Endothelial cell of umbilical vein (primary cell): Measurements from ENCODE around the gene MRM2. TPM values are rescaled to one million over a fixed set of nuclear protein-coding genes. Genes with fewer than 3 reads are reported as not detected.

Experiments used
- BruUV-seq: library from RNA; stranded (reverse); fragments of 400-500 nt; replicated peaks from 2 replicates; lab custom pipeline; 2021; lab: Mats Ljungman, UMichigan
- CTCF ChIA-PET: fragments of 300-600, 350-600 bp; sonication (Branson Sonifier 250); formaldehyde crosslinking; loops from one replicate; lab custom pipeline; 2021; ENCODE audit warnings: antibody characterized with exemption, inconsistent platforms; lab: Charles Lee
- POLR2A ChIA-PET: fragments of 300-600, 350-600 bp; sonication (Branson Sonifier 250); formaldehyde crosslinking; loops from one replicate; lab custom pipeline; 2021; ENCODE audit warnings: antibody characterized with exemption, inconsistent platforms; lab: Charles Lee
- DNase-seq: peaks from one replicate; pipeline ENCODE4 v3.0.0-alpha.2; 2011; ENCODE audit warnings: low read depth, low spot score
- FAIRE-seq: peaks from 2 replicates; lab custom pipeline; 2011; peaks lifted over from hg19 to GRCh38; lab: Jason Lieb, UNC
- H2AFZ ChIP-seq: 2 replicates; pipeline ENCODE4 v1.6.0; 2012; ENCODE audit warnings: low read depth, low read length, control low read depth, inconsistent platforms
- H3K27ac ChIP-seq: 2 replicates; pipeline ENCODE4 v1.5.1; 2011; ENCODE audit warnings: low read depth, mild to moderate bottlenecking, control low read depth, low read length, moderate library complexity; ENCODE audit not compliant: insufficient read depth
- H3K27me3 ChIP-seq, 2 experiments: 2 replicates each; pipeline versions ENCODE4 v1.6.0 to v1.6.1; 2011; ENCODE audit warnings: low read length in 2 of 2, mixed read lengths in 1 of 2; ENCODE audit not compliant: control insufficient read depth in 2 of 2, insufficient read depth in 2 of 2
- H3K36me3 ChIP-seq, 2 experiments: 2 replicates in 1 of 2; 3 replicates in 1 of 2; pipeline ENCODE4 v1.5.1; 2011; ENCODE audit warnings: low read length in 2 of 2, mild to moderate bottlenecking in 1 of 2, moderate library complexity in 1 of 2; ENCODE audit not compliant: control insufficient read depth in 2 of 2, insufficient read depth in 2 of 2; ENCODE audit errors: extremely low read depth in 1 of 2
- H3K4me1 ChIP-seq: 3 replicates; pipeline ENCODE4 v1.5.1; 2011; ENCODE audit warnings: mild to moderate bottlenecking, low read length; ENCODE audit not compliant: control insufficient read depth, insufficient read depth; ENCODE audit errors: extremely low read depth
- H3K4me2 ChIP-seq: 2 replicates; pipeline ENCODE4 v1.6.1; 2011; ENCODE audit warnings: low read length, control low read depth, mixed read lengths; ENCODE audit not compliant: insufficient read depth
- H3K4me3 ChIP-seq, 3 experiments: fragments of 200-600 bp in 1 of 3; sonication (generic), shearing (Covaris generic) in 1 of 3; replicated peaks in 1 of 3; 2 replicates each; pipeline ENCODE4 v1.5.1; 2011 to 2016; ENCODE audit warnings: control low read depth in 3 of 3, low read length in 3 of 3, mild to moderate bottlenecking in 2 of 3, inconsistent platforms in 1 of 3, low read depth in 1 of 3, moderate library complexity in 1 of 3; ENCODE audit not compliant: insufficient read depth in 1 of 3
- H3K79me2 ChIP-seq: 2 replicates; pipeline ENCODE4 v1.6.0; 2012; ENCODE audit warnings: low read length, inconsistent platforms; ENCODE audit not compliant: control insufficient read depth, insufficient read depth
- H3K9ac ChIP-seq: replicated peaks from 2 replicates; pipeline ENCODE3; 2011; ENCODE audit warnings: low read length, control low read depth; ENCODE audit not compliant: insufficient read depth; ENCODE audit errors: extremely low read depth
- H3K9me1 ChIP-seq: replicated peaks from 3 replicates; pipeline ENCODE4 v1.6.0; 2011; ENCODE audit warnings: mild to moderate bottlenecking, low read length; ENCODE audit not compliant: control insufficient read depth, insufficient read depth; ENCODE audit errors: extremely low read depth
- H3K9me3 ChIP-seq: replicated peaks from 2 replicates; pipeline ENCODE4 v1.5.1; 2012; ENCODE audit warnings: low read length, inconsistent platforms; ENCODE audit not compliant: control insufficient read depth, insufficient read depth
- H4K20me1 ChIP-seq: replicated peaks from 2 replicates; pipeline ENCODE3; 2011; ENCODE audit warnings: mild to moderate bottlenecking, low read length; ENCODE audit not compliant: control insufficient read depth, insufficient read depth; ENCODE audit errors: extremely low read depth
- EZH2 ChIP-seq: IDR thresholded peaks from 2 replicates; pipeline ENCODE4 v1.6.1; 2012; ENCODE audit warnings: borderline replicate concordance, low read depth, mild to moderate bottlenecking, moderate library complexity, low read length, inconsistent platforms; ENCODE audit not compliant: severe bottlenecking
- FOS ChIP-seq: IDR thresholded peaks from 2 replicates; pipeline ENCODE4 v1.6.1; 2011; ENCODE audit warnings: mild to moderate bottlenecking, low read length, moderate library complexity, borderline replicate concordance; ENCODE audit not compliant: insufficient read depth
- GATA2 ChIP-seq: IDR thresholded peaks from 2 replicates; pipeline ENCODE4 v1.7.0; 2011; ENCODE audit warnings: low read depth, mild to moderate bottlenecking, moderate library complexity, mixed read lengths, low read length; ENCODE audit not compliant: insufficient read length, insufficient read depth
- JUN ChIP-seq: IDR thresholded peaks from 2 replicates; pipeline ENCODE4 v1.6.1; 2011; ENCODE audit warnings: borderline replicate concordance, low read depth; ENCODE audit not compliant: insufficient read length, insufficient read depth
- MYC ChIP-seq: IDR thresholded peaks from one replicate; pipeline ENCODE4 v1.6.1; 2011; ENCODE audit warnings: mild to moderate bottlenecking, low read depth, low read length
- POLR2A ChIP-seq: IDR thresholded peaks from 2 replicates; pipeline ENCODE4 v1.6.1; 2012; ENCODE audit warnings: low read depth, mild to moderate bottlenecking, control low read depth, low read length
- POLR2AphosphoS5 ChIP-seq: IDR thresholded peaks from 2 replicates; pipeline ENCODE4 v1.6.1; 2012; ENCODE audit warnings: low read depth, mild to moderate bottlenecking, control low read depth, low read length, moderate library complexity; ENCODE audit not compliant: insufficient read depth
- dilution Hi-C: fragments of 300-500 bp; cut with MboI; formaldehyde crosslinking; loops from one replicate; pipeline ENCODE4 v1.15.0; 2019; ENCODE audit warnings: low sequenced_read_pairs; ENCODE audit not compliant: extremely low pct_ligation_motif_present
- intact Hi-C: fragments of 100-400 bp; cut with micrococcal nuclease; formaldehyde crosslinking; loops from one replicate; pipeline ENCODE4 v1.10.0; 2022
- polyA plus RNA-seq, 4 experiments: library from polyadenylated mRNA; depleted of rRNA in 3 of 4; stranded (reverse) in 3 of 4; unstranded in 1 of 4; fragments of >200 nt; gene quantifications; 2 replicates each; pipeline versions ENCODE4 v1.2.1 to v1.2.3, GENCODE V29; 2011 to 2012; ENCODE audit warnings: missing spikeins in 1 of 4
- total RNA-seq: library from RNA; stranded (reverse); gene quantifications from 2 replicates; pipeline ENCODE4 v1.2.3, GENCODE V29; 2021
- TF ChIP-seq, protein P1 (sequence below), 2 donors: IDR thresholded peaks; 1 replicate in 1 of 2; 2 replicates in 1 of 2; pipeline ENCODE4 v1.5.1; 2011; ENCODE audit warnings: low read length in 2 of 2, mild to moderate bottlenecking in 2 of 2, moderate library complexity in 2 of 2, control low read depth in 1 of 2, inconsistent platforms in 1 of 2, low read depth in 1 of 2; ENCODE audit not compliant: insufficient read depth in 1 of 2; ENCODE audit errors: extremely low read depth in 1 of 2
- TF ChIP-seq, protein P2 (sequence below): IDR thresholded peaks from 2 replicates; pipeline ENCODE4 v1.6.1; 2011; ENCODE audit not compliant: insufficient read depth, insufficient read length

Gene MRM2
- total and polyA plus RNA-seq, 2 donors (not counting 3 experiments of a cell fraction or from before 2014, with no cell fraction given): 10.6 to 20.8 TPM

DNA sequence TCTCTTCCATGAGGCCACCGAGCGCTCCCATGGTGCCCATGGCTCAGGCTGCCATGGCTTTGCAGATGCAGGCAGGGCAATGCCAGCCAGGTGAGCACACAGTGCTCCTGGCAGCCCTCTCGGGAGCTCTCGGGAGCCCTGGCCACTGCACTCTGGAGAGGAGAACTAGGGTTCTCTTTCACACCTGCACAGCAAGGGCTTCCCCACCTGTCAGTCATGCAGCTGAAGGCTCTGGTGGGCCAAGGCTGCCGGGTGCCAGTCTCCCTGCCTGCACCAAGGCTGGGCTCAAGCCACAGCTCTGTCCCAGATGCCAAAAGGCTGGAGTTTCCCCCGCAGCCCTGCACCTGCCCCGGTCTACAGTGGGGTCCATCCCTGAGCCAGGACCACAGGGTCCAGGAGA, 32.7 kb upstream of the MRM2 start:
- intact Hi-C loops: no loop called here
- dilution Hi-C loops: no loop called here
- BruUV-seq: no TSS peak
- H3K36me3 ChIP-seq: peaks cover 0 to 6% of the 10 kb centered on the region in 2 experiments
- no peaks in the 10 kb centered on the region for H3K27me3 ChIP-seq
- no peak overlapping the region for H3K4me2 ChIP-seq
- no peaks in the 10 kb centered on the region for H3K9me1 ChIP-seq
- FAIRE-seq: no peak
- CTCF ChIA-PET: no interaction called here
- no peaks in the 10 kb centered on the region for H3K4me1 ChIP-seq
- H3K9ac ChIP-seq: no peak overlapping the region
- H3K27ac ChIP-seq: no peak overlapping the region
- no peaks in the 10 kb centered on the region for H3K79me2 ChIP-seq
- no peak for DNase-seq
- POLR2A ChIA-PET: no interaction called here
- no peak overlapping the region for H2AFZ ChIP-seq
- no peaks in the 10 kb centered on the region for H3K9me3 ChIP-seq
- no peaks in the 10 kb centered on the region for H4K20me1 ChIP-seq
- TF ChIP-seq POLR2AphosphoS5 (no peak), MYC (no peak), FOS (no peak), JUN (no peak), EZH2 (no peak), GATA2 (no peak), POLR2A (no peak)
- TF ChIP-seq, protein P1, sequence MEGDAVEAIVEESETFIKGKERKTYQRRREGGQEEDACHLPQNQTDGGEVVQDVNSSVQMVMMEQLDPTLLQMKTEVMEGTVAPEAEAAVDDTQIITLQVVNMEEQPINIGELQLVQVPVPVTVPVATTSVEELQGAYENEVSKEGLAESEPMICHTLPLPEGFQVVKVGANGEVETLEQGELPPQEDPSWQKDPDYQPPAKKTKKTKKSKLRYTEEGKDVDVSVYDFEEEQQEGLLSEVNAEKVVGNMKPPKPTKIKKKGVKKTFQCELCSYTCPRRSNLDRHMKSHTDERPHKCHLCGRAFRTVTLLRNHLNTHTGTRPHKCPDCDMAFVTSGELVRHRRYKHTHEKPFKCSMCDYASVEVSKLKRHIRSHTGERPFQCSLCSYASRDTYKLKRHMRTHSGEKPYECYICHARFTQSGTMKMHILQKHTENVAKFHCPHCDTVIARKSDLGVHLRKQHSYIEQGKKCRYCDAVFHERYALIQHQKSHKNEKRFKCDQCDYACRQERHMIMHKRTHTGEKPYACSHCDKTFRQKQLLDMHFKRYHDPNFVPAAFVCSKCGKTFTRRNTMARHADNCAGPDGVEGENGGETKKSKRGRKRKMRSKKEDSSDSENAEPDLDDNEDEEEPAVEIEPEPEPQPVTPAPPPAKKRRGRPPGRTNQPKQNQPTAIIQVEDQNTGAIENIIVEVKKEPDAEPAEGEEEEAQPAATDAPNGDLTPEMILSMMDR (IDR thresholded peaks at IDR 0.05; ENCODE audit: extremely low read depth in 1 of 2, insufficient read depth in 1 of 2, low read depth in 1 of 2, low read length in 2 of 2): no peak
- TF ChIP-seq, protein P2, sequence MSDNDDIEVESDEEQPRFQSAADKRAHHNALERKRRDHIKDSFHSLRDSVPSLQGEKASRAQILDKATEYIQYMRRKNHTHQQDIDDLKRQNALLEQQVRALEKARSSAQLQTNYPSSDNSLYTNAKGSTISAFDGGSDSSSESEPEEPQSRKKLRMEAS: no peak
- H3K4me3 ChIP-seq: no peak overlapping the region
